Activated CD4-positive, CD25-positive, alpha-beta regulatory T cell treated with anti-CD3 and anti-CD28 coated beads, Interleukin-2, amount 50 U/mL, for 24 hours (primary cell): ENCODE measurements around the gene CRLF2.
"Not testable (repeated sequence)": the region's sequence is repeated elsewhere in the genome, so short reads cannot be mapped to it uniquely, and the experiment has no call there.

Experiments
- ATAC-seq, 2 donors: fragments of 150-1000 bp; cut with Tn5 transposase; one replicate each; pipeline ENCODE4 v1.10.0; 2021; ENCODE audit warnings: mild to moderate bottlenecking in 1 of 2, moderate library complexity in 1 of 2

The CRLF2 gene

DNA sequence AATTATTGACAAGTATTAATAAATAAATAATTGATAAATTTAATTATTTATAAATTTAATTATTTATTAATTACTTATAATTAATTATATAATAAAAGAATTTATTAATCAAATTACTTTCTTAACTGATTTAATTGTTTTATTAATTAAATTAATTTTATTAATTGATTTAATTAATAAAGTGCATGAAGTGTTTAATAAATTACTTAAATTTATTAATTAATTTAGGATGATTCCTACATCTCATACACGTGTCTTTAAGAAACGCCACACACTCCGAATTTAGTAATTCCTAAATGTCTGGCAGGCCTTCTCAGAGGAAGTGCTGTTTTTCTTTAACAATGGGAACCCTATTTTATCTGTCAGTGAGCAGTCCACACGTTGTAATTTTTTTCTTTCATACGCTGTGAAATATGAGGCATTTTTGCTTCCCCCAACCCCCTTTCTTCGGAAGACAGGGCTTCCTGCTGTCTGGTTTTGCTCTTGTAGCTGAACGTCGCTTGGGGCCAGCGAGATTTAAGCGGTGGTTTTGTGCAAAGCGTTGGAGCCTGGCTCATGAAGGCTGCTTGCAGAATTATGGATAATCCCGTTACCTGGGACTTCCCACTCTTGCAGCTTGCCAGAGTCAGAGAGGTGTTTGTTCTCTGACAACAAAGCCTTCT is 46.8 kb downstream of the CRLF2 start:
- ATAC-seq, result peak in 1 of 2 donors; percentile 36

DNA sequence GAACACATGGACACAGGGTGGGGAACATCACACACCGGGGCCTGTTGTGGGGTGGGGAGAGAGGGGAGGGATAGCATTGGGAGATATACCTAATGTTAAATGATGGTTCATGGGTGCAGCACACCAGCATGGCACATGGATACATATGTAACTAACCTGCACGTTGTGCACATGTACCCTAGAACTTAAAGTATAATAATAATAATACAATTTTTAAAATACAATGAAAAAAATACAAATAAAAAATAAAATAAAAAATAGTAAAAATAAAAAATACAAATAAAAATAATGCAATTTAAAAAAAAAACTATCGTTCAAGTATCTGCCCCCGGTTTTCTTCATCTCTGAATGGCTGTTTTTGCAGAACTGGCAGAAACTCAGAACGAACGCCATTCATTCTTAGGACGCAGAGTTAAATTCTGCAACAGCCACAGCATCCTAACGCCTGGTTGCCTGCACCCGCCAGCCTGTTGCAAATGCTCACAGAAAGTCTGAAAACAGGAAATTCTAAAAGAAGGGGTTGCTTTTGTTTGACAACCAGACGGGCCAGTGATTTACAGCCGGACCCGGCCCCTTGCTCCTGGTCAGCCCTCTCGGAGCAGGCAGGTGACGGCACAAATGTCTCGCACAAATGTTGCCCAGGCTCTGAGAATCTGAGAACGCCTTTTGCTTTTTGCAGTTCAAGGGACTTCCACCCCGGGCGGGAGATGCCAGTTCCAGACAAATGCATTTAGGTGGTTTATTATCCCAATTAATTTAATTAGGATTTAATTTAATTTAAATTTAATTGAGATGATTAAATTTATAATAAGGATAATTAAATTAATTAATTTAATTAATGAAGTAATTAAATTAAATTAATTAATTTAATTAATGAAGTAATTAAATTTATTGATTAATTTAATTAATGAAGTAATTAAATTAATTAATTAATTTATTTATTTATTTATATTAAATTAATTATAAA is 47.8 kb downstream of the CRLF2 start:
- no peak for ATAC-seq

DNA sequence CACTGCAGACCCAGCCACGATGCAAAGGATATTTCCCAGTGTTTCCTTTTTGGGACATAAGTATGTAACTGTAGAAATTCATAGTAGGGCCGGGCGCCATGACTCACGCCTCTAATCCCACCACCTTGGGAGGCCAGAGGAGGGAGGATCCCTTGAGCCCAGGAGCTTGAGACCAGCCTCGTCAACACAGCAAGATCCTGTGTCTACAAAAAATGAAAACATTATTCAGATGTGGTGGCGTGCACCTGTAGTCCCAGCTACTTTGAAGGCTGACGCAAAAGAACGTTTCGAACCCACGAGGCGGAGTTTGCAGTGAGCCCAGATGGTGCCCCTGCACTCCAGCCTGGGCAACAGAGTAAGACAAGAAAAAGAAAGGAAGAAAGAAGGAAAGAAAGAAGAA is 49.2 kb downstream of the CRLF2 start:
- ATAC-seq, result no peak

DNA sequence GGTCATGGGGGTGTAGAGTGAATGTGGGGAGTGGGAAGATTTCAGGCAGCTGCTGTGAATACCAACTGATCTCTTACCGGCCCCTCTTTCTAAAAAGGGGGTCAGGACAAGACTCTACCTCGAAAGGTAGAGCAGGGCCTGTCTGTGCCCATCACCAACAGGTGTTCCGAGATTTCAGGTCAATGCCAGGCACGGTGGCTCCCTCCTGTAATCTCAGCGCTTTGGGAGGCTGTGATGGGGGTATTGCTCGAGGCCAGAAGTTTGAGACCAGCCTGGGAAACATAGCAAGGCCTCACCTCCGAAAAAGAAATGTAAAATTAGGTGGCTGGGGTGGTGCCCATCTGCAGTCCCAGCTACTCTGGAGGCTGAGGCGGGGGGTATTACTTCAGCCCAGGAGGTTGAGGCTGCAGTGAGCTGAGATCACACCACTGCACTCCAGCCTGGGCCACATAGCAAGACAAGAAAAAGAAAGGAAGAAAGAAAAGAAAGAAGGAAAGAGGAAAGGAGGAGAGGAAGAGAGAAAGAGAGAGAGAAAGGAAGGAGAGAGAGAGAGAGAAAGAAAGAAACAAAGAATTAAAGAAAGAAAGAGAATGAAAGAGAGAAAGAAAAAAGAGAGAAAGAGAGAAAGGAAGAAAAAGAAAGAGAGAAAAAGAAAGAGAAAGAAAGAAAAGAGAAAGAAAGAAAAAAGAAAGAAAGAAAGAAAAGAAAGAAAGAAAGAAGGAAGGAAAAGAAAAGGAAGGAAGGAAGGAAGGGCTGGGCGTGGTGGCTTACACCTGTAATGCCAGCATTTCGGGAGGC is 50.1 kb downstream of the CRLF2 start:
- no peak for ATAC-seq

DNA sequence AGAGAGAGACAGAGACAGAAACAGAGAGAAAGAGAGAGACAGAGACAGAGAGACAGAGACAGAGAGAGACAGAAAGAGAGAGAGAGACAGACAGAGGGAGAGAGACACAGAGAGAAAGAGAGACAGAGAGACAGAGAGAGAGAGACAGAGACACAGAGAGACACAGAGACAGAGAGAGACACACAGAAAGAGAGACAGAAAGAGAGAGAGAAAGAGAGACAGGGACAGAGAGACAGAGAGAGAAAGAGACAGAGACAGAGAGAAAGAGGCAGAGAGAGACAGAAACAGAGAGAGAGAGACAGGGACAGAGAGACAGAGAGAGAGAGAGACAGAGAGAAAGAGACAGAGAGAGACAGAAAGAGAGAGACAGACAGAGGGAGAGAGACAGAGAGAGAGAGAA is 52.9 kb downstream of the CRLF2 start:
- ATAC-seq, result no peak

DNA sequence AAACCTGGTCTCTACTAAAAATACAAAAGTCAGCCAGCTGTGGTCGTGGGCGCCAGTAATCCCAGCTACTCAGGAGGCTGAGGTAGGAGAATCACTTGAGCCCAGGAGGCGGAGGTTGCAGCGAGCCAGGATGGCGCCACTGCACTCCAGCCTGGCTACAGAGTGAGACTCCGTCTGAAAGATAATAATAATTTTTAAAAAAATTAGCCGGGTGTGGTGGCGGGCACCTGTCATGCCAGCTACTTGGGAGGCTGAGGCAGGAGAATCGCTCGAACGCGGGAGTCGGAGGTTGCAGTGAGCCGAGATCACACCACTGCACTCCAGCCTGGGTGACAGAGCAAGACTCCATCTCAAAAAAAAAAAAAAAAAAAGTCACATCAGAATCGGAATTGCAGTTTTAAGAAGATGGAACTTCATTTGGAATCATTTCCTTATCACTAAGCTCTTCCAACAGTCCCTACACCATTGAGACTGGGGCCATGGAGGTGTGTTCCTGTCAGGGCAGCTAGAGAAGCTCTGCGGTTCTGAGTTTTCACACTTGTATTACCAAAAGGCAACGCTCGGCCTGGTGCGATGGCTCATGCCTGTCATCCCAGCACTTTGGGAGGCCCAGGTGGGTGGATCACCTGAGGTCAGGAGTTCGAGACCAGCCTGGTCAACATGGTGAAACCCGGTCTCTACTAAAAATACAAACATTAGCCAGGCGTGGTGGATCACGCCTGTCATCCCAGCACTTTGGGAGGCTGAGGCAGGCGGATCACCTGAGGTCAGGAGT is 55.6 kb downstream of the CRLF2 start:
- ATAC-seq, result not testable (repeated sequence)

DNA sequence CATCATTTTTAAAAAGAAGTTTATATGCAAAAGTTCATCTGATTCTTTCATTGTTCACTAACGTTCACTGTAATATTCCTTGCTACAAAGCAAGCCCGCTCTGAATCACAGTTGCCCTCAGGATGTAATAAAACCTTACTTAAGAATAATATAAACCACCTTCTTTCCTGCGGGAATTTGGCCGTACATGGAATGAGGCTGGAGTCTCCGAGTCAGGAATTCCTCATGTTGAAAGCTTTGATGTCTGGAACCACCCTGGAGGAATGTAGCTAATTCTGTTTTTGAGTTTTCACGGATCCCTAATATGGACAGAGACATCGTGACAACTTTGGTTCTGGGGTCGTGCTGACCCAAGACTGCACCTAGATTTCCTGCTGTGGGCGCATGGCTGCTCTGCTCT is 58.5 kb downstream of the CRLF2 start:
- no peak for ATAC-seq

DNA sequence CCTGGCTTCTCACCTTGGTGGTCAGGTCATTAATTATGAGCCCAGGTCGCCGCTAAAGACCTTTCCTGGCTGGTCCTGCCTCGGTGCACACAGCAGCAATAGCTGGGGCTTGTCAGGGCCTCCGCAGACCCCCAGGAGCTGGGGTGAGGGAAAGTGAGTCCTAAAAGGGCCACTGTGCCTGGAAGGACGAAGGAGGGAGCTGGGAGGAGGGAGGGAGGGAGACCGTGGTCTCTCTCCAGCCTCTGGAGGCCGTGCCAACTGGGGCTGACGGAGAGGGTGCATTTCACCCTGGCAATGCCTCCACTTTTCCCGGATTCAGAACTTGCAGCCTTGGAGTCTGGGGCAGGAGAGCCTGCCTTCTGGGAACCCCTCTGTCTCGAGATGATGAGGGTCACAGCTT is 60.4 kb downstream of the CRLF2 start:
- ATAC-seq, result no peak

DNA sequence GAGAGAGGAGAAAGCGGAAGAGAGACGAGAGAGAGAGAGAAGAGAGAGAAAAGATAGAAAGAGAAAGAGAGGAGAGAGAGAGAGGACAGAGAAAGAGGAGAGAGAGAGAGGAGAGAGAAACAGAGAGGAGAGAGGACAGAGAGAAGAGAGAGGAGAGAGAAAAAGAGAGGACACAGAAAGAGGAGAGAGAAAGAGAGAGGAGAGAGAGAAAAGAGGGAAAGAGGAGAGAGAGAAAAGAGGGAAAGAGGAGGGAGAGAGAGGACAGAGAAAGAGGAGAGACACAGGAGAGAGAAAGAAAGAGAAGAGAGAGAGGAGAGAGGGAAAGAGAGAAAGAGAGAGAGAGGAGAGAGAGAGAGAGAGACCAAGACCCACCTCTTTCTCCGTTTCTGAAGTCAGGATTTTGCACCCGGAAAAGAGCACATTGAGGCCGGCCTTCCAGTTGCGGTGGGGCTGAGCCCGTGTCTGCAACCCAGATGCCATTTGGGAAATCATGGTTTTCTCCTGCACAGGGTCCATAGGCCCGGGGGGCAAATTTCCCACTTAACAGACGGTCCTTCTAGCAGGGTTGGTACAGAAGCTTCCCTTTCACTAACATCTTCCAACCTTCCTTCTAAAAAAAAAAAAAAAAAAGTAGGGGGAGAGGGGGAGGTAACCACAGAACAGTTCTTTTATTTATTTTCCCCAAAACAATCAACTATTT is 60.9 kb downstream of the CRLF2 start:
- ATAC-seq, result no peak

DNA sequence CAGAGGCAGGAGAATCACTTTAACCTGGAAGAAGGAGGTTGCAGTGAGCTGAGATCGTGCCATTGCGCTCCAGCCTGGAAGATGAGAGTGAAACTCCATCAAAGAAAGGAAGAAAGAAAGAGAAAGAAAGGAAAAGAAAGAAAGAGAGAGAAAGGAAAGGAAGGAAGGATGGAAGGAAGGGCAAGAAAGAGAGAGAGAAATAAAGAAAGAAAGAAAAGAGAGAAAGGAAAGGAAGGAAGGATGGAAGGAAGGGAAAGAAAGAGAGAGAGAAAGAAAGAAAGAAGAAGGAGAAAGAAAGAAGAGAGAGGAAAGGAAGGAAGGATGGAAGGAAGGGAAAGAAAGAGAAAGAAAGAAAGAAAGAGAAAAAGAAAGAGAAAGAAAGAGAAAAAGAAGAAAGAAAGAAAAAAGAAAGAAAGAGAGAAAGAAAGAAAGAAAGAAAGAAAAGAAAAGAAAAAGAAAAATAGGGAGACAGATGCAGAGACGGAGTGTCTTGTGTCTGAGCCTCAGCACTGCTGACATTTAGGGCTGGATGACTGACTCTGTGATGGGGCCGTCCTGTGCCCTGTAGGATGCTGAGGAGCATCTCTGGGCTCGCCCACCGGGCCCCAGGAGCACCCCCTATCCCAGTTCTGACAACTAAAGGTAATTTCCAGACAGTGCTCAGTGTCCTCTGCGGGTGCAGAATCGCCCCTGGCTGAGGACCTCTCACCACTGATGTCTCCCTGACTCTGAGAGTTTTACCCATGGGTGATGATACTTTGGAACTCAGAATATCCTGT is 61.7 kb downstream of the CRLF2 start:
- ATAC-seq, result no peak

DNA sequence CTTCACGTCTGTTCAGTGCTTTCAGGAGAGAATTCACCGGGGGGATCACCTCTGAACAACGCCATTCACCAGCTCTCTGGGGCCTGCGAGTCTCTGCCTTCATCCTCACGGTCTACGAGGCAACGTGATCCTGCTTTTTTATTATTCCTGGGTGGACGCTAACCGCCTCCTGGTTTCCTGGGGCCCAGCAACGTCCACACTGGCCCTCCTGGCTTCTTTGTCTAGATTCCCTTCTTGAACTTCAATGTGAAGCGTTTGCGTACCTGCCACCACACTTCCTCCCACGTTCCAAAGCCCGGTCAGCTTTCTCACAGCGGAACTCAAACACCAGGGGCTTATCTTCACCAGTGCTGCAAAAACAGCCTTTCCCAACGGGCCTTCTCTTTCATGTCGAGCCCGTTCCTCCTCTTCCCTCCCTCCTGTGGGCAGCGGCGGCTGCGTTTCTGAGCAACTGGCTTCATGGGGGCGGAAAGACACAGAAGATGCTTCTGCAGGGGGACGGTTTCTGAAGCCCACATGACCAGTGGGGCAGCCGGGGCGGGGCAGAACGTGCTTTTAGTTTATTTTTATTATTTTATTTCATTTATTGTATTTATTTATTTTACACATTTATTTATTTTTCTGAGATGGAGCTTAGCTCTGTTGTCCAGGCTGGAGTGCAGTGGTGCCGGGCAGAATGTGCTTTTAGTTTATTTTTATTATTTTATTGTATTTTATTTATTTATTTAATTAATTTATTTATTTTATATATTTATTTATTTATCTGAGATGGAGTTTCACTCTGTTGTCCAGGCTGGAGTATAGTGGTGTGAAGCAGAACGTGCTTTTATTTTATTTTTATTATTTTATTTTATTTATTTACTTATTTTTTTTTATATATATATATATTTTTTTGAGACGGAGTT is 64.6 kb downstream of the CRLF2 start:
- no peak for ATAC-seq

DNA sequence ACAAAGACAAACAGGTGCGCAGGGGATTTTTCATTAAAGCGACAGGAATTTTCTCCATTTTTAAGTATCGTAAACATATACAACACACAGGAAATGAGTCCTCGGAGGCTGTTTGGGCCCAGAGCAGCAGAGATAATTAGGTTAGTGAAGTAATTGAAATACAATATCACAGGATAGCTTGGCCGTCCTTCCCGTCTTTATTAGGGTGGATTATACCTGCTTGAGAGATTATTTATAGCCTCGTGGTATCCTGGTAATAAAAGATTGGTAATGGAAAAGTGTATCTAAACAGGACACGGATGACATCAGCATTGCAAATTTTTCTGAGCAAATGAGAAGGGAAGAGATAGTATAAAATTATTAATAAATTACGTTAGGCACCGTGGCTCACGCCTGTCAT is 68.2 kb downstream of the CRLF2 start:
- ATAC-seq, result no peak
